GM12801 (cell line): Measurements from ENCODE around the gene DHRS1.

Source experiments
- CTCF ChIP-seq: IDR thresholded peaks from one replicate; pipeline ENCODE4 v1.5.1; 2011; ENCODE audit warnings: control low read depth; ENCODE audit not compliant: insufficient read length; ENCODE audit errors: extremely low read depth

DHRS1 gene

GRCh38 chr14:24310646-24311604, 11.3 kb upstream of the DHRS1 start, which contains the start of gene LTB4R:
LTB4R (plus strand) TSS chr14:24311502; CDS start chr14:24315652, 4,150 bp downstream.
- no peak for TF ChIP-seq CTCF

DNA sequence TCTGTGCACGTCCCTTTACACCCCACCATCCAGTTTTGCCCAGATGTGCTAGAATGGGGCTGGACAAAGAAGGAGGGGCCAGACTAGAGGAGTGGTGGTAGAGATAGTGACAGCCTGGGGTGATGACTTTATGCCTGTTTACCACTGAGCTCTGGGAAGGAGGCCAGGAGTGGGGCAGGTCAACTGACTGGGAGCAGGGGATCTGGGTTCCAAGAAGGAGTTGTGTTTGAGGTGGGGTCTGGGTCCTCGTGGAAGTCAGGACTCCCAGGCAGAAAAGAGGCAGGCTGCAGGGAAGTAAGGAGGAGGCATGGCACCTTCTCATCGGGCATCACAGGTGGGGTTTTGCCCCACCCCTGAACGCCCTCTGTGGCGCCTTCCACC, 10.7 kb upstream of the DHRS1 start:
- no peak for TF ChIP-seq CTCF

DNA sequence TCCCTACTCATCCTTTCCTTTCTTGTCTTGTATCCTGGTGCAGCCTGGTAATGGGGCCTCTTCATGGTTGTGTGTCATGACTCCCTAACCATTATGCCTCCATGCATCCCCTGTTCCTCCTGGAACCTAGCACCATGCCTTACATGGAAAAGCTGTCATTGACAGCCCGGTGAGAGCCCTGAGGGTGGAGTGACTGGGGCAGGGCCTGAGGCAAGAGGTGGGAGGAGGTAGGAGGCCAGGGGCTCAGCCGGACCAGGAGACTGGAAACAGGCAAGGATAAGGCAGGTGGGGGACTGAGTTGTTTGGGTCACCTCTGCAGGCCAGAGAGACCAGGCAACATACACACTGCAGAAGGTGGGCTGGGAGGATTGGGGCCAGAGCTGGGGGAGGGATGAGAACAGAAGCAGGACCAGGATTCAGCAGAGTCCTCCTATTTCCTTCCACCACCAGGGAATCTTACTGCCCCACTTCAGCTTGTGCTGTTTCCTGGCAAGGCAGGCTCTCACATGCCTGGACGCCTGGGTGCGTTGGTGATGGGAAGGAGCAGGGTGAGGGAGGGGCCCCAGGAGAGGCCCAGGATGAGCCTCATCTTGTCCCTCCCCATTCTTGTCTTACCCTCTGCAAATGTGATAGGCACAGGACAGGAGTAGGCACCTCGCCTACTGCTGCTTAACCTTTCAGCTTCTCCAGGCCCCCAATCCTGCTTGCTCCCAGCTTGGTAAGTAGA, 10.1 kb upstream of the DHRS1 start, which contains the start of gene LTB4R2:
Gene LTB4R2 (plus strand): TSS at position 603 of the 727 bp plus-strand sequence. CDS start 525 bp downstream, outside the sequence.
- no peak for TF ChIP-seq CTCF

DNA sequence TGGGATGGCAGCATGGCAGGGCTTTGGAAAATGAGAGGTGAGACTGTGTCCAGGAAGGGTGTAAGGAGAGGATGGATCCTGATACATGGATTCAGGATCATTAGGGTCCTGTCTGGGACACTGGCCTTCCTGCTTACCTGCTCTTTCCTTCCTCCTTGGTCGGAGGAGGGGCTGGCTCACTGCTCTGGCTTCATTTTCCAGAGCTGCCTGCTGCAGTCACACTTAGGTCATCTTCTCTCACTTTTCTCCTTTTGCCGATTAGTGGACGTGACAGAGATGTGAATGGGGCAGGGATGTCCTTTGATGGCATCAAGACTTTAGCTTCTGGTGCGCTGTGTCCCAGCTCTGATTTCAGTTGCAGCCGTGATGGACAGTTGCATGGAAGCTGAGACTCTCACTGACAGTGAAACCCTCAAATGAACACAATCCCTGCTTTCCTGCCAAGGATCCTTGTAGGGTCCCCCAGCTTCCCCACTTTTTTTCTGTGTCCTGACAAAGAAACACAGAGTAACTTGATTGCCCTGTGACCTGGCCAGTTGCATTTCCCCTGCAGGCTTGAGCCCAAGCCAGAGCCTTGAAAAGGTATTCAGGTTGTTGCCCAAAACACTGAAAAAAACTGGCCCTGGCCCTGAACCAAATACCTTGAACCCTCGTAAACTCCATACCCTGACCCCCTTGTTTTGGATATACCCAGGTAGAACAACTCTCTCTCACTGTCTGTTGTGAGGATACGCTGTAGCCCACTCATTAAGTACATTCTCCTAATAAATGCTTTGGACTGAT, 9.0 kb upstream of the DHRS1 start:
- TF ChIP-seq CTCF, result no peak

DNA sequence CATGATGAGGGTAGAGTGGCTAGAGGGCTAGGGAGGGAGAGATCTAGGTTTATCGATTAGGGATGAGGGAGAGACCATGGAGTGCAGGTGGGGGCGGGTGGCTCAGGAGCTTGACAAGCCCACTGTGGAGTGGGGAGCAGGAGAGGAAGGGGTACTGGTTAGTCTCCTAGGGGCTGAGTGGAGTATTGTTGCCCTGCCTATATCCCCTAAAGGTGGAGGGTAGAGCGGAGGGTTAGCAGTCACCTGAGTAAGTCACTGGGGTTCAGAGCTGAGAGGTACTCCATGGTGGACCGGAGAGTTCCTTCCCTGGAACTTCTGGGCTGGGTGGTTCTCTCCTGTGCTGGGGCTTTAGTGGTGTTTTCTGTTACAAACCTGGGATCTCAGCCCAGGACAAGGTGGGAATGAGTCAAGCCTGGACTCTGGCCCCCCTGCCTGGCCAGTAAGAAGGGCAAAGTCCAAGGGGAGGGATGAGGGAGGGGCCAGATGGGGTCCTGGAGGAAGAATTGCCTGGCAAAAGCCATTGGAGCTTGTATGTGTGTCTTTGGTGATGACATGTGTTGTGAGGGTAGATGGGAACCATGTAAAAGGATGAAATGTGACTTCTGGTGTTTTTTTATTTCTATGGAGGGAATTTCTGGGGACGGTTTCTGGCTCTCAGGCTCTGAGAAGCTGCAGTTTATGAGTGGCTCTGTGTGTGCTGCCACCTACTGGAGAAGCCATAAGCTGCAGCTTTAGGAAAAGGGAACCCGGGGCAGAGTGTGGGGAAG, 8.2 kb upstream of the DHRS1 start, which contains the start of gene CIDEB:
Gene CIDEB (minus strand): TSS at position 403 of the 767 bp plus-strand sequence. CDS start 119 bp downstream, at position 284.
- no peak for TF ChIP-seq CTCF

- no peak for TF ChIP-seq CTCF
Measured at GRCh38 chr14:24307156-24307574, 7.6 kb upstream of the DHRS1 start.
